PFSK-1 (cell line): ENCODE results near the gene FADS1.

Experiments
- POLR2AphosphoS5 ChIP-seq: IDR thresholded peaks from 2 replicates; pipeline ENCODE4 v1.6.1; 2012; ENCODE audit warnings: low read depth, mild to moderate bottlenecking, control low read depth, low read length, moderate library complexity
- REST ChIP-seq, 2 experiments: IDR thresholded peaks; 2 replicates each; pipeline versions ENCODE4 v1.6.1 to v1.8.0; 2011 to 2012; ENCODE audit warnings: low read depth in 2 of 2, low read length in 2 of 2, control low read depth in 1 of 2, inconsistent platforms in 1 of 2, mild to moderate bottlenecking in 1 of 2, moderate library complexity in 1 of 2; ENCODE audit not compliant: insufficient read depth in 1 of 2
- TAF1 ChIP-seq: IDR thresholded peaks from 2 replicates; pipeline ENCODE4 v1.6.1; 2012; ENCODE audit warnings: low read length, control low read depth, borderline replicate concordance; ENCODE audit not compliant: insufficient read depth

- TF ChIP-seq TAF1 (no peak), POLR2AphosphoS5 (no peak), REST (IDR thresholded peaks at IDR 0.05; ENCODE audit: insufficient read depth in 1 of 2, low read depth in 2 of 2, low read length in 2 of 2) (no peak)
Measured at GRCh38 chr11:61765550-61766253, 51.1 kb downstream of the FADS1 start.
